ENCODE results near the gene TYSND1. TPM values are rescaled to one million over a fixed set of nuclear protein-coding genes. Genes with fewer than 3 reads are reported as not detected.

TYSND1 gene
- total RNA-seq, 1 experiment from 2014 or later, result 13.6 TPM

GRCh38 chr10:70186571-70186970, 40.1 kb upstream of the TYSND1 start:
- POLR2A ChIA-PET, result no interaction called here
- no TSS peak for BruUV-seq (replicated peaks)
- no peak for ATAC-seq

GRCh38 chr10:70186090-70186489, 39.6 kb upstream of the TYSND1 start:
- no peaks in the 10 kb centered on the region for H3K79me2 ChIP-seq (ENCODE audit: insufficient read depth, low read length)
- ATAC-seq, result no peak
- ChIA-PET CTCF (no interaction called here), POLR2A (no interaction called here), RAD21 (ENCODE audit: low non-redundant PET in 1 of 2, low total read pairs in 2 of 2, uncharacterized antibody in 2 of 2, unreplicated experiment in 2 of 2) (no interaction called here)
- H3K4me2 ChIP-seq (ENCODE audit: low read length), result no peak overlapping the region
- H3K27ac ChIP-seq (ENCODE audit: low read depth, low read length), result no peak overlapping the region
- no peaks in the 10 kb centered on the region for H3K9me2 ChIP-seq (ENCODE audit: insufficient read depth)
- peaks cover 13% of the 10 kb centered on the region for H3K27me3 ChIP-seq (ENCODE audit: insufficient read depth, low read length)
- no peaks in the 10 kb centered on the region for H3K9me3 ChIP-seq (ENCODE audit: control insufficient read depth in 1 of 2, insufficient read depth in 1 of 2, low read depth in 1 of 2, low read length in 2 of 2)
- no peaks in the 10 kb centered on the region for H3K36me3 ChIP-seq (ENCODE audit: control insufficient read depth in 1 of 2, insufficient read depth in 2 of 2, low read length in 2 of 2)
- no peaks in the 10 kb centered on the region for H3K4me1 ChIP-seq (ENCODE audit: control insufficient read depth in 1 of 2, insufficient read depth in 2 of 2, low read length in 2 of 2)
- intact Hi-C loops (cut with micrococcal nuclease), result no loop called here
- H3K9ac ChIP-seq (ENCODE audit: low read length), result no peak overlapping the region
- H3K4me3 ChIP-seq (replicated peaks in 1 of 2; ENCODE audit: low read depth in 1 of 2, low read length in 2 of 2), result no peak overlapping the region
- no peaks in the 10 kb centered on the region for H4K20me1 ChIP-seq (ENCODE audit: insufficient read depth)
- DNase-seq (ENCODE audit: low read depth, low spot score), result no peak
- BruUV-seq (replicated peaks), result no TSS peak
- H2AFZ ChIP-seq (ENCODE audit: low read depth, low read length, poor library complexity, severe bottlenecking), result no peak overlapping the region
- no peak for TF ChIP-seq CBX3 (IDR thresholded peaks at IDR 0.05; ENCODE audit: low read depth)
- no peak for TF ChIP-seq ELF1 (IDR thresholded peaks at IDR 0.05; ENCODE audit: borderline replicate concordance, low read depth)
- no peak for TF ChIP-seq CTCF (IDR thresholded peaks at IDR 0.05 in 2 of 3, conservative IDR thresholded peaks at IDR 0.05 in 1 of 3; ENCODE audit: borderline replicate concordance in 1 of 3, insufficient read depth in 1 of 3, low read depth in 2 of 3, low read length in 2 of 3)
- no peak for TF ChIP-seq ZNF274 (IDR thresholded peaks at IDR 0.05; ENCODE audit: low read depth, low read length)
- TF ChIP-seq SIN3A (IDR thresholded peaks at IDR 0.05; ENCODE audit: low read depth), result no peak
- no peak for TF ChIP-seq REST (IDR thresholded peaks at IDR 0.05; ENCODE audit: low read depth)
- no peak for TF ChIP-seq EZH2 (IDR thresholded peaks at IDR 0.05)
- TF ChIP-seq SRF (IDR thresholded peaks at IDR 0.05; ENCODE audit: low read depth), result no peak
- TF ChIP-seq MAX (IDR thresholded peaks at IDR 0.05), result no peak
- TF ChIP-seq FOSL1 (IDR thresholded peaks at IDR 0.05; ENCODE audit: low read depth), result no peak
- no peak for TF ChIP-seq POLR2AphosphoS5 (IDR thresholded peaks at IDR 0.05; ENCODE audit: low read depth, low read length)

More at GRCh38 chr10:70186571-70186970, 40.1 kb upstream of the TYSND1 start:
- Histone ChIP-seq H3K27me3 (ENCODE audit: insufficient read depth, low read length) (peaks cover 13% of the 10 kb centered on the region), H3K9me3 (ENCODE audit: control insufficient read depth in 1 of 2, insufficient read depth in 1 of 2, low read depth in 1 of 2, low read length in 2 of 2) (no peaks in the 10 kb centered on the region), H3K36me3 (ENCODE audit: control insufficient read depth in 1 of 2, insufficient read depth in 2 of 2, low read length in 2 of 2) (no peaks in the 10 kb centered on the region), H4K20me1 (ENCODE audit: insufficient read depth) (no peaks in the 10 kb centered on the region), H3K27ac (ENCODE audit: low read depth, low read length) (no peak overlapping the region), H3K9me2 (ENCODE audit: insufficient read depth) (no peaks in the 10 kb centered on the region), H3K4me3 (replicated peaks in 1 of 2; ENCODE audit: low read depth in 1 of 2, low read length in 2 of 2) (no peak overlapping the region), H3K4me2 (ENCODE audit: low read length) (no peak overlapping the region), H2AFZ (ENCODE audit: low read depth, low read length, poor library complexity, severe bottlenecking) (no peak overlapping the region), H3K79me2 (ENCODE audit: insufficient read depth, low read length) (no peaks in the 10 kb centered on the region), H3K4me1 (ENCODE audit: control insufficient read depth in 1 of 2, insufficient read depth in 2 of 2, low read length in 2 of 2) (no peaks in the 10 kb centered on the region), H3K9ac (ENCODE audit: low read length) (no peak overlapping the region)
- no peak for TF ChIP-seq CBX3 (IDR thresholded peaks at IDR 0.05; ENCODE audit: low read depth)
- TF ChIP-seq JUND (IDR thresholded peaks at IDR 0.05), result no peak
- TF ChIP-seq EZH2phosphoT487 (IDR thresholded peaks at IDR 0.05; ENCODE audit: borderline replicate concordance), result no peak
- no peak for TF ChIP-seq MAX (IDR thresholded peaks at IDR 0.05)
- TF ChIP-seq ATF3 (IDR thresholded peaks at IDR 0.05), result no peak
- TF ChIP-seq CEBPB (IDR thresholded peaks at IDR 0.05; ENCODE audit: low read depth), result no peak
- TF ChIP-seq ZFX (IDR thresholded peaks at IDR 0.05), result no peak
- no peak for TF ChIP-seq ZNF274 (IDR thresholded peaks at IDR 0.05; ENCODE audit: low read depth, low read length)
- ChIA-PET CTCF (no interaction called here), RAD21 (ENCODE audit: low non-redundant PET in 1 of 2, low total read pairs in 2 of 2, uncharacterized antibody in 2 of 2, unreplicated experiment in 2 of 2) (no interaction called here)
- intact Hi-C loops (cut with micrococcal nuclease), result no loop called here
- no peak for DNase-seq (ENCODE audit: low read depth, low spot score)

All from HCT116 (cell line).